Heart left ventricle (tissue), 16 donors: ENCODE measurements around the gene MST1. TPM values are rescaled to one million over a fixed set of nuclear protein-coding genes. Genes with fewer than 3 reads are reported as not detected.

Experiments used
- ATAC-seq, 4 donors: fragments of 200-7000 bp; cut with Tn5 transposase; one replicate each; pipeline ENCODE4 v1.9.1; 2020 to 2022; ENCODE audit warnings: moderate library complexity in 4 of 4, mild to moderate bottlenecking in 3 of 4, moderate number of reproducible peaks in 1 of 4
- DNase-seq, 5 donors: peaks; one replicate each; pipeline ENCODE4 v3.0.0-alpha.2; 2020
- H3K27ac ChIP-seq, 12 donors: fragments of 200-600 bp; sonication (generic) in 4 of 12; one replicate each; pipeline versions ENCODE4 v1.5.0 to v1.8.0; 2016 to 2022; ENCODE audit warnings: mild to moderate bottlenecking in 2 of 12
- H3K27me3 ChIP-seq, 9 donors: fragments of 200-600 bp; sonication (generic) in 2 of 9; one replicate each; pipeline versions ENCODE4 v1.5.1 to v1.8.0; 2016 to 2022; ENCODE audit warnings: mild to moderate bottlenecking in 3 of 9
- H3K36me3 ChIP-seq, 9 donors: fragments of 200-600 bp; sonication (generic) in 2 of 9; one replicate each; pipeline versions ENCODE4 v1.5.0 to v1.8.0; 2018 to 2022; ENCODE audit warnings: mild to moderate bottlenecking in 2 of 9
- H3K4me1 ChIP-seq, 12 donors: fragments of 200-600 bp; sonication (generic) in 4 of 12; one replicate each; pipeline versions ENCODE4 v1.5.0 to v1.8.0; 2016 to 2022; ENCODE audit warnings: mild to moderate bottlenecking in 3 of 12
- H3K4me3 ChIP-seq, 12 donors: fragments of 200-600 bp; sonication (generic) in 4 of 12; one replicate each; pipeline versions ENCODE4 v1.5.0 to v1.8.0; 2017 to 2022; ENCODE audit warnings: mild to moderate bottlenecking in 9 of 12, moderate library complexity in 4 of 12
- H3K9me3 ChIP-seq, 12 donors: fragments of 200-600 bp; sonication (generic) in 4 of 12; one replicate each; pipeline versions ENCODE4 v1.5.0 to v1.8.0; 2016 to 2022; ENCODE audit warnings: mild to moderate bottlenecking in 1 of 12
- CTCF ChIP-seq, 12 donors: fragments of 200-600 bp; sonication (generic) in 4 of 12; IDR thresholded peaks; one replicate each; pipeline versions ENCODE4 v1.5.0 to v1.8.0; 2018 to 2022; ENCODE audit warnings: antibody characterized with exemption in 12 of 12, mild to moderate bottlenecking in 5 of 12
- POLR2A ChIP-seq, 2 donors: fragments of 450-650 bp; IDR thresholded peaks; one replicate each; pipeline ENCODE4 v1.6.1; 2017; ENCODE audit warnings: antibody characterized with exemption in 2 of 2, mild to moderate bottlenecking in 2 of 2, moderate library complexity in 2 of 2
- WGBS, 4 donors: extraction: QIAGEN DNeasy Blood & Tissue Kit in 2 of 4; methylation state at CpG; one replicate each; pipeline versions ENCODE4 v1.1.5 to v1.1.7; 2013 to 2018; 5-methylcytosine and 5-hydroxymethylcytosine counted together
- intact Hi-C, 10 donors: fragments of 100-400 bp; cut with DNase I; formaldehyde crosslinking; loops; one replicate each; pipeline versions ENCODE4 v1.11.1 to v1.14.2; 2022
- polyA plus RNA-seq, 2 donors: library from polyadenylated mRNA; stranded (reverse); fragments of 200-250 nt; gene quantifications; one replicate each; pipeline ENCODE4 v1.2.3, GENCODE V29; 2013
- total RNA-seq, 9 donors: library from RNA; depleted of rRNA in 2 of 9; stranded (reverse); fragments of >200 nt in 2 of 9; fragmentation: NEBNext Ultra II Directional in 3 of 9; extraction: Animal tissue kit (Norgen Biotek cat#: 25700) in 3 of 9; gene quantifications; one replicate each; pipeline versions ENCODE4 v1.1.0 to v1.2.4, GENCODE V29; 2016 to 2023
- donor health status: ischemic (EF 13 %, LVEDD 7.1; RV severe dilation, severe dysfunction).
- donor health status: healthy with polysubstance abuse.
- donor health status: DM: no; HTN: yes; CAD: no.
- donor health status: DM: no; HTN: no; CAD: no.
- donor health status: ischemic (EF 25% LVEDD 6.9; RV normal size, moderate dysfunction).
- donor health status: ischemic (EF 25% LVEDD 5.7; RV mildly dilated, moderate dysfunction).
- donor health status: healthy.
- donor health status: DM: yes; HTN: yes; CAD: no.
- donor health status: ischemic (EF 35%, LVEDD 5.7; RV mildly dilated, moderate dysfunction).
- donor health status: nonischemic (EF 11% LVEDD 7.7; RV severe dilation, severe dysfunction).
- donor health status: DM: yes; HTN: yes; CAD: no.
- donor health status: PGD.
- donor health status: ischemic (EF 29% LVEDD 5.4; RV normal size, mild dysfunction).
- donor health status: nonischemic (EF 23%, LVEDD 6.1; RV moderate dilation, normal function).

The MST1 gene
- total and polyA plus RNA-seq, 11 donors: 1.8 to 29.4 (median 3.2) TPM

GRCh38 chr3:49681543-49681942, 7.7 kb downstream of the MST1 start:
- 74 to 88% (median 76%) methylated on average over 4 of the region's 4 CpGs for WGBS, 4 donors
- Histone ChIP-seq H3K36me3 (peaks cover 0 to 81% (median 75%) of the 10 kb centered on the region in 9 donors), H3K4me1 (peaks cover 0 to 7% (median 0%) of the 10 kb centered on the region in 12 donors), H3K27ac (no peak overlapping the region), H3K27me3 (no peaks in the 10 kb centered on the region), H3K9me3 (no peaks in the 10 kb centered on the region), H3K4me3 (no peak overlapping the region)
- intact Hi-C loops: no loop called here
- TF ChIP-seq CTCF (IDR thresholded peaks at IDR 0.05) (no peak), POLR2A (IDR thresholded peaks at IDR 0.05) (no peak)
- DNase-seq: no peak
- ATAC-seq: no peak

GRCh38 chr3:49681232-49681522, 8.1 kb downstream of the MST1 start:
- 88 to 100% (median 96%) methylated on average over 1 to 2 of the region's 2 CpGs for WGBS, 4 donors

GRCh38 chr3:49680493-49681231, 8.6 kb downstream of the MST1 start:
- TF ChIP-seq CTCF (IDR thresholded peaks at IDR 0.05) (no peak), POLR2A (IDR thresholded peaks at IDR 0.05) (no peak)
- no peak overlapping the region for H3K27ac ChIP-seq
- peaks cover 0 to under 1% (median 0%) of the 10 kb centered on the region in 12 donors for H3K4me1 ChIP-seq
- no peak for ATAC-seq
- H3K27me3 ChIP-seq: no peaks in the 10 kb centered on the region
- H3K4me3 ChIP-seq: no peak overlapping the region
- H3K36me3 ChIP-seq: peaks cover 0 to 89% (median 82%) of the 10 kb centered on the region in 9 donors
- DNase-seq: no peak
- intact Hi-C loops: no loop called here
- WGBS, 4 donors: 84 to 89% (median 87%) methylated on average over 4 to 7 of the region's 7 CpGs
- no peaks in the 10 kb centered on the region for H3K9me3 ChIP-seq

More at GRCh38 chr3:49681232-49681522, 8.1 kb downstream of the MST1 start:
- DNase-seq (no peak), ATAC-seq (no peak)
- H3K4me3 ChIP-seq: no peak overlapping the region
- H3K27me3 ChIP-seq: no peaks in the 10 kb centered on the region
- intact Hi-C loops: no loop called here
- H3K36me3 ChIP-seq: peaks cover 0 to 85% (median 78%) of the 10 kb centered on the region in 9 donors
- H3K9me3 ChIP-seq: no peaks in the 10 kb centered on the region
- no peak overlapping the region for H3K27ac ChIP-seq
- peaks cover 0 to 4% (median 0%) of the 10 kb centered on the region in 12 donors for H3K4me1 ChIP-seq
- TF ChIP-seq POLR2A (IDR thresholded peaks at IDR 0.05): no peak
- TF ChIP-seq CTCF (IDR thresholded peaks at IDR 0.05): no peak

GRCh38 chr3:49675912-49676311, 13.4 kb downstream of the MST1 start:
- ATAC-seq: no peak
- peaks cover 0 to 53% (median 51%) of the 10 kb centered on the region in 9 donors for H3K36me3 ChIP-seq
- TF ChIP-seq POLR2A (IDR thresholded peaks at IDR 0.05): no peak
- TF ChIP-seq CTCF (IDR thresholded peaks at IDR 0.05): no peak
- H3K4me1 ChIP-seq: peaks cover 0 to 28% (median 14%) of the 10 kb centered on the region in 12 donors
- H3K27ac ChIP-seq: no peak overlapping the region
- DNase-seq: no peak
- no peaks in the 10 kb centered on the region for H3K9me3 ChIP-seq
- intact Hi-C loops: loop anchor here in 1 of 10 donors (10.0 kb wide), 1 partner anchor 541 kb away; the partner anchor contains the start of gene LAMB2
- no peak overlapping the region for H3K4me3 ChIP-seq
- no peaks in the 10 kb centered on the region for H3K27me3 ChIP-seq
- WGBS, 4 donors: 89 to 93% (median 92%) methylated on average over 8 to 11 of the region's 11 CpGs
